GM20000 (cell line): Measurements from ENCODE around the gene PIK3R6.

ENCODE experiments used
- DNase-seq: peaks from one replicate; pipeline ENCODE4 v3.0.0; 2012; ENCODE audit warnings: low spot score
- CTCF ChIP-seq: IDR thresholded peaks from 2 replicates; pipeline ENCODE4 v1.5.1; 2012; ENCODE audit warnings: mild to moderate bottlenecking, control low read depth; ENCODE audit errors: extremely low read depth, missing control alignments

PIK3R6 gene

GRCh38 chr17:8898126-8898525 lies 30.7 kb upstream of the PIK3R6 start:
- DNase-seq, result no peak
- no peak for TF ChIP-seq CTCF

- TF ChIP-seq CTCF, result no peak
Measured at GRCh38 chr17:8896641-8897635, 29.5 kb upstream of the PIK3R6 start.

GRCh38 chr17:8896087-8896486 lies 28.6 kb upstream of the PIK3R6 start:
- no peak for DNase-seq
- no peak for TF ChIP-seq CTCF

More at GRCh38 chr17:8896641-8897635, 29.5 kb upstream of the PIK3R6 start:
- no peak for DNase-seq

- peak; percentile 81 for DNase-seq
- TF ChIP-seq CTCF, result peak; percentile 70
Measured at GRCh38 chr17:8894673-8895578, 27.5 kb upstream of the PIK3R6 start.

- TF ChIP-seq CTCF, result no peak
- DNase-seq, result no peak
Measured at GRCh38 chr17:8894202-8894671, 26.8 kb upstream of the PIK3R6 start.

- no peak for TF ChIP-seq CTCF
- DNase-seq, result no peak
Measured at GRCh38 chr17:8893621-8894201, 26.2 kb upstream of the PIK3R6 start.
